K562 (cell line): Measurements from ENCODE around the gene PUSL1. TPM values are rescaled to one million over a fixed set of nuclear protein-coding genes. Genes with fewer than 3 reads are reported as not detected.

Source experiments
- DPF2 ChIP-seq: fragments of 450-650 bp; IDR thresholded peaks from 2 replicates; pipeline ENCODE4 v1.6.1; 2016
- GTF2E2 ChIP-seq: fragments of 200-800 bp; sonication (Bioruptor generic); IDR thresholded peaks from 2 replicates; pipeline ENCODE4 v1.6.1; 2016; ENCODE audit warnings: missing genetic modification characterization, missing compliant biosample characterization
- HMGN3 ChIP-seq: IDR thresholded peaks from 2 replicates; pipeline ENCODE4 v1.6.1; 2011; ENCODE audit warnings: borderline replicate concordance, low read depth, mild to moderate bottlenecking, mixed read lengths, low read length; ENCODE audit not compliant: insufficient read length; ENCODE audit errors: extremely low read depth
- LCOR ChIP-seq: sonication (generic); formaldehyde crosslinking; IDR thresholded peaks from 2 replicates; pipeline ENCODE4 v1.8.0; 2022; ENCODE audit warnings: mild to moderate bottlenecking, missing genetic modification reagents
- MAZ ChIP-seq, 2 experiments: fragments of 450-650 bp in 1 of 2; sonication (generic) in 1 of 2; formaldehyde crosslinking; IDR thresholded peaks in 1 of 2; conservative IDR thresholded peaks in 1 of 2; 2 replicates each; pipeline versions ENCODE4 v1.4.0 to v1.5.0; 2020; ENCODE audit warnings: mild to moderate bottlenecking in 1 of 2, missing genetic modification reagents in 1 of 2
- MBD2 ChIP-seq: sonication (generic); IDR thresholded peaks from 2 replicates; pipeline ENCODE4 v1.6.1; 2016; ENCODE audit warnings: low read depth, borderline replicate concordance
- NFIX ChIP-seq: fragments of 250-450 bp; sonication (Bioruptor Pico); IDR thresholded peaks from 2 replicates; pipeline ENCODE4 v1.4.0; 2020; ENCODE audit warnings: low read depth, mild to moderate bottlenecking, moderate library complexity
- RBM34 ChIP-seq: fragments of 200-400 bp; formaldehyde crosslinking; IDR thresholded peaks from 2 replicates; pipeline ENCODE4 v1.6.1; 2018; ENCODE audit warnings: low read length, borderline replicate concordance; ENCODE audit not compliant: insufficient read depth
- SP2 ChIP-seq: IDR thresholded peaks from 2 replicates; pipeline ENCODE4 v1.6.1; 2011; ENCODE audit warnings: mild to moderate bottlenecking, low read depth, low read length, moderate library complexity; ENCODE audit not compliant: poor library complexity, severe bottlenecking; ENCODE audit errors: extremely low read depth
- TRIM24 ChIP-seq, 2 experiments: fragments of 450-650 bp; IDR thresholded peaks; 2 replicates each; pipeline ENCODE4 v1.6.1; 2016
- ZNF589 ChIP-seq: fragments of 200-800 bp; sonication (Bioruptor generic); IDR thresholded peaks from 2 replicates; pipeline ENCODE4 v1.6.1; 2016; ENCODE audit warnings: low read depth, missing genetic modification characterization, missing compliant biosample characterization
- ZNF644 ChIP-seq: fragments of 200-800 bp; sonication (Bioruptor generic); IDR thresholded peaks from 2 replicates; pipeline ENCODE4 v1.6.1; 2016; ENCODE audit warnings: low read depth, missing genetic modification characterization, missing compliant biosample characterization
- ZNF707 ChIP-seq: fragments of 250-450 bp; sonication (Bioruptor Pico); conservative IDR thresholded peaks from 2 replicates; pipeline ENCODE4 v1.8.0; 2022; ENCODE audit warnings: inconsistent platforms, mild to moderate bottlenecking, moderate library complexity
- polyA plus RNA-seq, 8 experiments: library from polyadenylated mRNA; depleted of rRNA in 4 of 8; stranded (reverse) in 5 of 8; unstranded in 3 of 8; fragments of >200 nt; fragmentation: Nextera tagmentation in 2 of 8; fragmentation: Illumina TruSeq in 1 of 8; extraction: Ambion mirVana in 2 of 8; extraction: Trizol in 1 of 8; gene quantifications; 2 replicates each; pipeline versions ENCODE4 v1.2.1 to v1.2.3, GENCODE V29; 2011 to 2014; ENCODE audit warnings: inconsistent platforms in 1 of 8, missing spikeins in 1 of 8
- total RNA-seq, 7 experiments: library from RNA; depleted of rRNA in 6 of 7; stranded (reverse); fragments of >200 nt in 6 of 7; fragmentation: Illumina TruSeq in 2 of 7; extraction: Trizol in 2 of 7; gene quantifications; 2 replicates each; pipeline versions ENCODE4 v1.2.1 to v1.2.3, GENCODE V29; 2011 to 2021; ENCODE audit warnings: low replicate concordance in 1 of 7
- TF ChIP-seq, protein P1 (sequence below), 2 experiments: fragments of 250-450 bp in 1 of 2; fragments of 450-650 bp in 1 of 2; sonication (Bioruptor Pico) in 1 of 2; IDR thresholded peaks; 2 replicates each; pipeline versions ENCODE4 v1.6.1 to v1.8.0; 2016 to 2021; ENCODE audit warnings: mild to moderate bottlenecking in 2 of 2, moderate library complexity in 2 of 2, missing compliant biosample characterization in 1 of 2, missing genetic modification characterization in 1 of 2
- TF ChIP-seq, protein P2 (sequence below): fragments of 250-450 bp; sonication (Bioruptor Pico); IDR thresholded peaks from 2 replicates; pipeline ENCODE4 v1.5.0; 2020; ENCODE audit warnings: mild to moderate bottlenecking, borderline replicate concordance
- TF ChIP-seq, protein P3 (sequence below): fragments of 200-800 bp; sonication (Bioruptor generic); IDR thresholded peaks from 2 replicates; pipeline ENCODE4 v1.6.1; 2017; ENCODE audit warnings: missing genetic modification characterization, missing compliant biosample characterization
- TF ChIP-seq, protein P4 (sequence below): fragments of 450-650 bp; formaldehyde crosslinking; IDR thresholded peaks from 2 replicates; pipeline ENCODE4 v1.4.0; 2022; ENCODE audit warnings: missing genetic modification characterization
- TF ChIP-seq, protein P5 (sequence below): sonication (generic); formaldehyde crosslinking; IDR thresholded peaks from 2 replicates; pipeline ENCODE4 v1.8.1; 2023; ENCODE audit warnings: mild to moderate bottlenecking, missing genetic modification reagents

The PUSL1 gene
- total and polyA plus RNA-seq, 9 of the 15 experiments (the other 6 are each of a cell fraction or from before 2014, with no cell fraction given) = 0.62 to 86.9 (median 13.6) TPM

DNA sequence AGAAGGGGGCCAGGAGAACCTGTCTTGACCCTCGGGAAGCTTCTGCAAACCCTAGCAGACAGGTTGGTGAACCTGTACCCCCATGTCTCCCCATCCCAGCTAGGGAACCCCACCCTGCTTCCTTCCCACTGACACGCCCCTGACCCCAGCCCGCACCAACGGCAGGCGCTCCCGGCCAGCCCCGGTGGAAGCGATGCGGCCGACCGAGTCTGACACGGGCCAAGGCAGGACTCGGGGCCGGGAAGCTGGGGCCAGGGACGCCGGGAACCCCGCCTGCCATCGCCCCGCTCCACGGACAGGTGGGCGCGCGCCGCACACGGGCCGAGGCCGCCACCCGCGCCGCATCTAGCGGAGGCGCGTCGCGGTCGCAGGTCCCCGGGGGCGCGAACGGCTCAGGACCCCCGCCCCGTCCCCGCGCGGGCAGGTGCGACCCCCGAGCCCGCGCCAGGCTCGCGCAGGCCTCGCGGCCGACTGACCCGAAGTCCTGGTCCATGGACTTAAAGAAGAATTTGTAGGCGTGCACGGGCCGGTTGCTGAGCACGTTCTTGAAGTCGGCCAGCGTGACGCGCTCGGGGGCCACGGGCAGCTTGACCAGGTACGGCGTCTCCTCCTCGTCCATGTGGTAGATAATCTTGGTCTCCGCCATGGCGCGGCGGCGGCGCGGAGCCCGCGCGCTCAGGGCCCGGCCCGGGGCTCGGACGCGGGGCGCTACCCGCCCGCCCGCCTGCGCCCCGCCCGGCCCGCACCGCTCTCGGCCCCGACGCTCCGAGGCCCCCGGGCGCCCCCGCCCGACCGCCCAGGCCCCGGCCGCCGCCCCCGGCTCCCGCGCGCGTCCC is 40.2 kb downstream of the PUSL1 start (continued):
- TF ChIP-seq, protein P1, sequence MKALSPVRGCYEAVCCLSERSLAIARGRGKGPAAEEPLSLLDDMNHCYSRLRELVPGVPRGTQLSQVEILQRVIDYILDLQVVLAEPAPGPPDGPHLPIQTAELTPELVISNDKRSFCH (CRISPR knock-in tag; IDR thresholded peaks at IDR 0.05) = no peak
- TF ChIP-seq, protein P1 (tag; IDR thresholded peaks at IDR 0.05) = peak; percentile 52; the same call in 1 of the 2 replicates
- TF ChIP-seq MAZ (CRISPR knock-in tag; conservative IDR thresholded peaks at IDR 0.05 in 1 of 2, IDR thresholded peaks at IDR 0.05 in 1 of 2) (no peak; a peak in 1 of 4 replicates), TRIM24 (IDR thresholded peaks at IDR 0.05) (no peak), LCOR (CRISPR knock-in tag) (no peak), HMGN3 (peak; percentile 31), MBD2 (no peak), ZNF644 (tag) (no peak), SP2 (no peak), RBM34 (no peak), GTF2E2 (tag) (no peak), ZNF707 (CRISPR knock-in tag) (no peak), DPF2 (no peak), ZNF589 (CRISPR knock-in tag) (no peak), NFIX (no peak)
- TF ChIP-seq, protein P2, sequence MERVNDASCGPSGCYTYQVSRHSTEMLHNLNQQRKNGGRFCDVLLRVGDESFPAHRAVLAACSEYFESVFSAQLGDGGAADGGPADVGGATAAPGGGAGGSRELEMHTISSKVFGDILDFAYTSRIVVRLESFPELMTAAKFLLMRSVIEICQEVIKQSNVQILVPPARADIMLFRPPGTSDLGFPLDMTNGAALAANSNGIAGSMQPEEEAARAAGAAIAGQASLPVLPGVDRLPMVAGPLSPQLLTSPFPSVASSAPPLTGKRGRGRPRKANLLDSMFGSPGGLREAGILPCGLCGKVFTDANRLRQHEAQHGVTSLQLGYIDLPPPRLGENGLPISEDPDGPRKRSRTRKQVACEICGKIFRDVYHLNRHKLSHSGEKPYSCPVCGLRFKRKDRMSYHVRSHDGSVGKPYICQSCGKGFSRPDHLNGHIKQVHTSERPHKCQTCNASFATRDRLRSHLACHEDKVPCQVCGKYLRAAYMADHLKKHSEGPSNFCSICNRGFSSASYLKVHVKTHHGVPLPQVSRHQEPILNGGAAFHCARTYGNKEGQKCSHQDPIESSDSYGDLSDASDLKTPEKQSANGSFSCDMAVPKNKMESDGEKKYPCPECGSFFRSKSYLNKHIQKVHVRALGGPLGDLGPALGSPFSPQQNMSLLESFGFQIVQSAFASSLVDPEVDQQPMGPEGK (CRISPR knock-in tag) = no peak
- TF ChIP-seq, protein P3, sequence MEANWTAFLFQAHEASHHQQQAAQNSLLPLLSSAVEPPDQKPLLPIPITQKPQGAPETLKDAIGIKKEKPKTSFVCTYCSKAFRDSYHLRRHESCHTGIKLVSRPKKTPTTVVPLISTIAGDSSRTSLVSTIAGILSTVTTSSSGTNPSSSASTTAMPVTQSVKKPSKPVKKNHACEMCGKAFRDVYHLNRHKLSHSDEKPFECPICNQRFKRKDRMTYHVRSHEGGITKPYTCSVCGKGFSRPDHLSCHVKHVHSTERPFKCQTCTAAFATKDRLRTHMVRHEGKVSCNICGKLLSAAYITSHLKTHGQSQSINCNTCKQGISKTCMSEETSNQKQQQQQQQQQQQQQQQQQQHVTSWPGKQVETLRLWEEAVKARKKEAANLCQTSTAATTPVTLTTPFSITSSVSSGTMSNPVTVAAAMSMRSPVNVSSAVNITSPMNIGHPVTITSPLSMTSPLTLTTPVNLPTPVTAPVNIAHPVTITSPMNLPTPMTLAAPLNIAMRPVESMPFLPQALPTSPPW (CRISPR knock-in tag) = no peak
- TF ChIP-seq, protein P4, sequence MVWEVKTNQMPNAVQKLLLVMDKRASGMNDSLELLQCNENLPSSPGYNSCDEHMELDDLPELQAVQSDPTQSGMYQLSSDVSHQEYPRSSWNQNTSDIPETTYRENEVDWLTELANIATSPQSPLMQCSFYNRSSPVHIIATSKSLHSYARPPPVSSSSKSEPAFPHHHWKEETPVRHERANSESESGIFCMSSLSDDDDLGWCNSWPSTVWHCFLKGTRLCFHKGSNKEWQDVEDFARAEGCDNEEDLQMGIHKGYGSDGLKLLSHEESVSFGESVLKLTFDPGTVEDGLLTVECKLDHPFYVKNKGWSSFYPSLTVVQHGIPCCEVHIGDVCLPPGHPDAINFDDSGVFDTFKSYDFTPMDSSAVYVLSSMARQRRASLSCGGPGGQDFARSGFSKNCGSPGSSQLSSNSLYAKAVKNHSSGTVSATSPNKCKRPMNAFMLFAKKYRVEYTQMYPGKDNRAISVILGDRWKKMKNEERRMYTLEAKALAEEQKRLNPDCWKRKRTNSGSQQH = no peak
- TF ChIP-seq, protein P5, sequence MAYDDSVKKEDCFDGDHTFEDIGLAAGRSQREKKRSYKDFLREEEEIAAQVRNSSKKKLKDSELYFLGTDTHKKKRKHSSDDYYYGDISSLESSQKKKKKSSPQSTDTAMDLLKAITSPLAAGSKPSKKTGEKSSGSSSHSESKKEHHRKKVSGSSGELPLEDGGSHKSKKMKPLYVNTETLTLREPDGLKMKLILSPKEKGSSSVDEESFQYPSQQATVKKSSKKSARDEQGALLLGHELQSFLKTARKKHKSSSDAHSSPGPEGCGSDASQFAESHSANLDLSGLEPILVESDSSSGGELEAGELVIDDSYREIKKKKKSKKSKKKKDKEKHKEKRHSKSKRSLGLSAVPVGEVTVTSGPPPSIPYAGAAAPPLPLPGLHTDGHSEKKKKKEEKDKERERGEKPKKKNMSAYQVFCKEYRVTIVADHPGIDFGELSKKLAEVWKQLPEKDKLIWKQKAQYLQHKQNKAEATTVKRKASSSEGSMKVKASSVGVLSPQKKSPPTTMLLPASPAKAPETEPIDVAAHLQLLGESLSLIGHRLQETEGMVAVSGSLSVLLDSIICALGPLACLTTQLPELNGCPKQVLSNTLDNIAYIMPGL (CRISPR knock-in tag) = no peak; the same call in 1 of the 2 replicates
